Calu3 (cell line): Measurements from ENCODE around the gene NCSTN. TPM values are rescaled to one million over a fixed set of nuclear protein-coding genes. Genes with fewer than 3 reads are reported as not detected.

Experiments used
- BruUV-seq: library from RNA; stranded (reverse); fragments of 400-500 nt; replicated peaks from 2 replicates; lab custom pipeline; 2021; lab: Mats Ljungman, UMichigan
- CTCF ChIA-PET: fragments of 300-600 bp; sonication (Branson Sonifier 250); formaldehyde crosslinking; loops from one replicate; lab custom pipeline; 2022; ENCODE audit warnings: antibody characterized with exemption; lab: Charles Lee
- DNase-seq: peaks from one replicate; pipeline ENCODE4 v3.0.0; 2022
- H3K27ac Mint-ChIP-seq: one replicate; pipeline ENCODE4 v1.8.0; 2022; ENCODE audit warnings: mixed read lengths; ENCODE audit not compliant: unreplicated experiment
- H3K27me3 Mint-ChIP-seq: one replicate; pipeline ENCODE4 v1.8.0; 2022; ENCODE audit warnings: mixed read lengths; ENCODE audit not compliant: unreplicated experiment
- H3K36me3 Mint-ChIP-seq: one replicate; pipeline ENCODE4 v1.8.0; 2022; ENCODE audit warnings: mild to moderate bottlenecking, moderate library complexity, mixed read lengths; ENCODE audit not compliant: insufficient read depth, unreplicated experiment
- H3K4me1 Mint-ChIP-seq: one replicate; pipeline ENCODE4 v1.8.0; 2022; ENCODE audit warnings: mild to moderate bottlenecking, low read depth, mixed read lengths; ENCODE audit not compliant: unreplicated experiment
- H3K4me3 Mint-ChIP-seq: one replicate; pipeline ENCODE4 v1.8.0; 2022; ENCODE audit warnings: mild to moderate bottlenecking, low read depth, moderate library complexity, mixed read lengths; ENCODE audit not compliant: unreplicated experiment
- H3K9me3 Mint-ChIP-seq: one replicate; pipeline ENCODE4 v1.8.0; 2022; ENCODE audit warnings: low read depth, mixed read lengths; ENCODE audit not compliant: unreplicated experiment
- CTCF ChIP-seq: fragments of 200-600 bp; IDR thresholded peaks from one replicate; pipeline ENCODE4 v1.8.0; 2022; ENCODE audit warnings: antibody characterized with exemption; ENCODE audit not compliant: unreplicated experiment
- intact Hi-C: fragments of 100-400 bp; cut with micrococcal nuclease; formaldehyde crosslinking; loops from one replicate; pipeline ENCODE4 v1.10.0; 2022; ENCODE audit not compliant: unreplicated experiment
- total RNA-seq: library from RNA; stranded (reverse); gene quantifications from 2 replicates; pipeline ENCODE4 v1.2.3, GENCODE V29; 2022

NCSTN gene
- total RNA-seq, 1 experiment from 2014 or later = 135 TPM

- no peaks in the 10 kb centered on the region for H3K4me1 Mint-ChIP-seq
- CTCF ChIA-PET = no interaction called here
- no peak for TF ChIP-seq CTCF
- H3K27me3 Mint-ChIP-seq = no peaks in the 10 kb centered on the region
- no peaks in the 10 kb centered on the region for H3K9me3 Mint-ChIP-seq
- no peak overlapping the region for H3K27ac Mint-ChIP-seq
- no peak overlapping the region for H3K4me3 Mint-ChIP-seq
- no TSS peak for BruUV-seq
- no peak for DNase-seq
- H3K36me3 Mint-ChIP-seq = peaks cover 70% of the 10 kb centered on the region
- intact Hi-C loops = no loop called here
Observed at GRCh38 chr1:160322831-160323230, 20.4 kb upstream of the NCSTN start.

- CTCF ChIA-PET = no interaction called here
- no TSS peak for BruUV-seq
Observed at GRCh38 chr1:160325252-160325651, 17.9 kb upstream of the NCSTN start.

GRCh38 chr1:160326418-160326817 is 16.8 kb upstream of the NCSTN start:
- Mint-ChIP-seq H3K4me1 (no peaks in the 10 kb centered on the region), H3K27ac (no peak overlapping the region), H3K27me3 (no peaks in the 10 kb centered on the region), H3K9me3 (no peaks in the 10 kb centered on the region), H3K4me3 (no peak overlapping the region), H3K36me3 (peaks cover 55% of the 10 kb centered on the region)
- no peak for TF ChIP-seq CTCF
- no peak for DNase-seq
- no TSS peak for BruUV-seq
- CTCF ChIA-PET = interaction anchor here (1.2 kb wide), 1 partner anchor 10 kb away, joined by 4 read pairs; no protein-coding TSS in a partner anchor
- intact Hi-C loops = no loop called here

More at GRCh38 chr1:160325252-160325651, 17.9 kb upstream of the NCSTN start:
- TF ChIP-seq CTCF = no peak
- DNase-seq = no peak
- Mint-ChIP-seq H3K9me3 (no peaks in the 10 kb centered on the region), H3K27ac (no peak overlapping the region), H3K4me3 (no peak overlapping the region), H3K27me3 (no peaks in the 10 kb centered on the region), H3K4me1 (no peaks in the 10 kb centered on the region), H3K36me3 (peaks cover 54% of the 10 kb centered on the region)
- intact Hi-C loops = no loop called here

- Mint-ChIP-seq H3K4me3 (no peak overlapping the region), H3K36me3 (peaks cover 65% of the 10 kb centered on the region), H3K4me1 (no peaks in the 10 kb centered on the region), H3K27me3 (no peaks in the 10 kb centered on the region), H3K9me3 (no peaks in the 10 kb centered on the region), H3K27ac (no peak overlapping the region)
- intact Hi-C loops = no loop called here
- CTCF ChIA-PET = no interaction called here
- no peak for DNase-seq
- TF ChIP-seq CTCF = no peak
- BruUV-seq = no TSS peak
Observed at GRCh38 chr1:160328184-160328583, 15.0 kb upstream of the NCSTN start.
